ENCODE results near the gene ZNF407.

ZNF407 gene

DNA sequence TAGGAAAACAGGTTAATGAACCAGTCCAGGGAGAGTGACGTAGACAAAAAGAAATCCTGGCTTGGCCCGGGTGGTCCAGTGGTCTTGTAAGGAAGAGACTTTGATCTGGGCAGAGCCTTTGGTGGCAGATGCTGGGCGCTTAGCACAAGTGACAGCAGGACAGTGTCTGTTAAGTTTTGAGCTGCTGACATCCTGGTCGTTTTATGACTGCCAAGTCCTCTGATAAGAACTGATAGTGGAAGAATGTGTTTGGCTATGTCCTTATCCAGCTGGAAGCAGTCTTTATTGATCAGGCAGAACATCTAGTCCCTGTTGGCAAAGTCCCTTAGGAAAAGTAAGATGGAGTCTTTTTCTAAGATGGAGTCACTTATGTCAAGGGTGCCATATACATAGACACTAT lies 27.4 kb upstream of the ZNF407 start:
- POLR2A ChIA-PET (ENCODE audit: low non-redundant PET) = no interaction called here
- CTCF ChIA-PET = no interaction called here
- TF ChIP-seq CTCF (conservative IDR thresholded peaks at IDR 0.05; ENCODE audit: low read depth) = no peak
- no peak for DNase-seq (ENCODE audit: low spot score)
- no peak overlapping the region for H3K27ac ChIP-seq

GRCh38 chr18:74571895-74572680 lies 25.6 kb upstream of the ZNF407 start:
- H3K27ac ChIP-seq = no peak overlapping the region
- ChIA-PET POLR2A (ENCODE audit: low non-redundant PET) (no interaction called here), CTCF (no interaction called here)
- no peak for DNase-seq (ENCODE audit: low spot score)
- TF ChIP-seq CTCF (conservative IDR thresholded peaks at IDR 0.05; ENCODE audit: low read depth) = no peak

DNA sequence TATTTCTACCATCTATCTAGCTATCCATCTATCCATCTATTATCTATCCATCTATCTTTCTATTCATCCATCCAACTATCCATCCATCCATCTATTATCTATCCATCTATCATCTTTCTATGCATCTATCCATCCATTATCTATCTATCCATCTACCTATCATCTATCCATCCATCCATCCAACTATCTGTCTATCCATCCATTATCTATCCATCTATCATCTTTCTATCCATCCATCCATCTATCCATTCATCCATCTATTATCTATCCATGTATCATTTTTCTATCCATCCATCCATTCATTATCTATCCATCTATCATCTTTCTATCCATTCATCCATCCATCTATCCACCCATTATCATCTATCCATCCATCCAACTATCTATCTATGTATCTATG lies 24.6 kb upstream of the ZNF407 start:
- TF ChIP-seq CTCF (conservative IDR thresholded peaks at IDR 0.05; ENCODE audit: low read depth) = no peak
- POLR2A ChIA-PET (ENCODE audit: low non-redundant PET) = no interaction called here
- no peak for DNase-seq (ENCODE audit: low spot score)
- CTCF ChIA-PET = no interaction called here
- H3K27ac ChIP-seq = no peak overlapping the region

DNA sequence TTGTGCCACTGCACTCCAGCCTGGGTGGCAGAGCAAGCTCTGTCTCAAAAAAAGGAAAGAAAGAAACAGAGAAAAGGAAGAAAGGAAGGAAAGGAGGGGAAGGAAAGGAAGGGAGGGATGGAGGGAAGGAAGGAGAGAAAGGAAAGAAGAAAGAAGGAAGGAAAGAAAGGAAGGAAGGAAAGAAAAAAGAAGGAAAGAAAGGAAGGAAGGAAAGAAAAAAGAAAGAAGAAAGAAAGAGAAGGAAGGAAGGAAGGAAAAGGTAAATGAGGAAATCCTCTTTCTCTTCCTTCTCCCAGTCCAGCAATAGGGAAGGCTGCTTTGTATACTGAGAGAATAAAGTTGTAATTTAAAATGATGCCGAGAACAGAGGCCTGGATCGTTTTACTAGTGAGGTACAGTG lies 22.8 kb upstream of the ZNF407 start:
- CTCF ChIA-PET = no interaction called here
- no peak overlapping the region for H3K27ac ChIP-seq
- no peak for DNase-seq (ENCODE audit: low spot score)
- POLR2A ChIA-PET (ENCODE audit: low non-redundant PET) = no interaction called here
- TF ChIP-seq CTCF (conservative IDR thresholded peaks at IDR 0.05; ENCODE audit: low read depth) = no peak

GRCh38 chr18:74577019-74577418 lies 20.7 kb upstream of the ZNF407 start:
- TF ChIP-seq CTCF (conservative IDR thresholded peaks at IDR 0.05; ENCODE audit: low read depth) = no peak
- H3K27ac ChIP-seq = no peak overlapping the region
- DNase-seq (ENCODE audit: low spot score) = no peak
- POLR2A ChIA-PET (ENCODE audit: low non-redundant PET) = no interaction called here
- CTCF ChIA-PET = no interaction called here

- no peak for TF ChIP-seq CTCF (conservative IDR thresholded peaks at IDR 0.05; ENCODE audit: low read depth)
- CTCF ChIA-PET = no interaction called here
- no peak for DNase-seq (ENCODE audit: low spot score)
- H3K27ac ChIP-seq = no peak overlapping the region
- POLR2A ChIA-PET (ENCODE audit: low non-redundant PET) = no interaction called here
Observed at GRCh38 chr18:74579496-74580065, 18.1 kb upstream of the ZNF407 start.
